ENCODE results near the gene ARMH4. TPM values are rescaled to one million over a fixed set of nuclear protein-coding genes. Genes with fewer than 3 reads are reported as not detected.
"Not testable (repeated sequence)": the region's sequence is repeated elsewhere in the genome, so short reads cannot be mapped to it uniquely, and the experiment has no call there.

Gene ARMH4
- total RNA-seq, 1 donor from 2014 or later = 54.2 TPM

DNA sequence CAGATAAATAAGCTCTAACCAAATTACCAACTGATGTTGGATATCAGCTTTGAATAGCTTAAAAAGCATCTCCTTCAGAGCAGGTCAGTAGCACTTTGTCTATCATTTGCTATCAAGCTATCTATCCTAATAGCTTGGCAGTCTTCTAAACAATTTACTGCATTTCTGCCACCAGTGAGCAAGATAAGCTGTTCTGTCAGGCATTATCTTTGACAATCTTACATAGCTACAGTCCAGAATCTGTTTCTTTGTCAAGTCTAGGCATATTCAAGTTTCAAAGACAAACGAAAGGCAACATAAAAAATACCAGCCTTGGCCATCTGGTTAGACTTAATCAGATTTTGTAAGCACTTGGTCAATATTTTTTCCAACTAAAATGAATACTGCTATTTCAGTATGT, 5.6 kb downstream of the ARMH4 start:
- FAIRE-seq (no peak), DNase-seq (ENCODE audit: low spot score in 2 of 2) (no peak)

DNA sequence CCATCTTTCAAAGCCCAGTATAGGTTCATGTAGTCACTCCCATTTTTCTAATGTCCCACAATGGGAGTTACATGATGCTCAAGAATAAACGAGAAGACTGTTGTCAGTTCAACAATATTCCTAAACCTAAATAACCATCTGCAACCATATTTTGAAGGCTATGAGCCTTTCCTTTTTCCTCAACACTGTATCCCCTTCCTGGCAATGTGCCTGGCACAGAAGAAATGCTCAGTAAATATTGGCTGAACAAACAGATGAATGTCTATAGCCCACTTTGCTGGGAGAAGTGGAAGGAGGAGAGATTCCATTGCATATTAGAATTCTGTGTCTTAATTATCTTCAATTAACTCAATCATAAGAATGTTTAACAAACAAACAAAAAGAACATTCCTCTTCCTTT, 6.1 kb downstream of the ARMH4 start:
- FAIRE-seq (no peak), DNase-seq (ENCODE audit: low spot score in 2 of 2) (no peak)

DNA sequence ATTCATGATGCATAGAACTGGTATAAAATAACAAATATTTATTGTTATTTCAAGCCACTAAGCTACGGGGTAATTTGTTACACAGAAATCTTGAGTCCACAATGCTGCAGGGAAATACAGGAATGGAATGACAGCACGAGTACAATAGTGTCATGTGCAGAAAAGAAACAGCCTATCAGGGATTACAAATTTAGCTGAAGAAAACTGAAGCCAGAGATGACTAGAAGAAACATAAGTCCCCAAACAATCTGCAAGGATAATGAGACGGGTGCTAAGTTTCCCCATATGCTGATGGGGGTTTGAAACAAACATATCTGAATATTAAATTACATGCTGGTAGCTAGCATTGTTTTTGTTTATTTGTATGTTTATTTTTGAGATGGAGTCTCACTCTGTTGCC, 8.9 kb downstream of the ARMH4 start:
- DNase-seq (ENCODE audit: low spot score in 2 of 2) (no peak), FAIRE-seq (no peak)

DNA sequence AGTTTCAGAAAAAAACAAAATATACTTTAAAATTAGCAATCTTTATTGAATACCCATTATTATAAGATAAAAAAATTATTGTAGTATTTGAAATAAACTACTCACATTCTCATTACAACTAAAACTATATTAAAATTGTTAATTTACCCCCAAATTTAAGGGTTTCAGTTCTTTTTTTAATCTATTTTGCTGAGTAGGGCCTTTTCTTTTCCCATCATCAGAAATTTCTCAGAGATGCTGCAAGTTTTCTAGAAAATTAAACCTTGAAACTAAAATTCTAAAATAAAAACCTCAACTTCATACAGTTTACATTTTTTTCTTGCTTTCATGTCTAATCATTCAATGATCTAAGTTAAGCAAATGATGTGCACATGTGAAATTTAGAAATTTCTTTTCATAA, 10.1 kb downstream of the ARMH4 start:
- FAIRE-seq (no peak), DNase-seq (ENCODE audit: low spot score in 2 of 2) (no peak)

DNA sequence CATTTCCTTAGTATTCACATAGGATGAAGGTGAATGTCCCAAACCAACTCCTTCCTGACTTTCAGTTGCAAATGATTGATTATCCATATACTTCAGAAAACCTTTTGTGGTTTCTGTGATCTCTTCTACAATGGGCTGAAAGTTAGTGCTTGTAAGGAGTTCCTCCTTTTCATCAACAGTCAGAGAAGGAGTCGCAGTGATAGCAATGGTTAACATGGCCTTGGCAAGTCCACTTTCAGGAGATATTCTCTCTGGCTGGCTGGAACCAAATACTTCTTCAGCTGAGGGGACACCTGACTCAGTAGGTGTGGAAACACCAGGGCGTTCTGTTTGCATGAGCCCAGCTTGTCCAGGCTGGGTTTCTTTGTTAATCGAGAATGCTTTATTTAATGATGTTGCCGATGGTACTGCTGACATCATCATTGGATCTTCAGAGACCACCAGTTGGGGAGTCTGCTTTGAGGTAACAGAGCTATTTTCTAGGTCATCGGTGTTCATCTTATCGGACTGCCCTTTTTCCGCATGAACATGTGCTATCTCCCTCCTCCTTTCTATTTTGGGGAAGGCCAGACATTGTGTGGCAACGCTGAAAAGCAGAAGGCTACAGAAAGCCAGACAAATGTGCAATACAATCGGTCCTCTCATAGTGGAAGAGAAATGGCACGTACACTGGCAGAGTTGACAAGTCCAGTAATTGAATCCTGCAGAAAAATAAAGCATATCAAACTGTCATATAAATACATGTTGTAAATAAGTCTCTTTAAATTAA, 13.1 kb downstream of the ARMH4 start:
- FAIRE-seq (no peak), DNase-seq (ENCODE audit: low spot score in 2 of 2) (no peak)

DNA sequence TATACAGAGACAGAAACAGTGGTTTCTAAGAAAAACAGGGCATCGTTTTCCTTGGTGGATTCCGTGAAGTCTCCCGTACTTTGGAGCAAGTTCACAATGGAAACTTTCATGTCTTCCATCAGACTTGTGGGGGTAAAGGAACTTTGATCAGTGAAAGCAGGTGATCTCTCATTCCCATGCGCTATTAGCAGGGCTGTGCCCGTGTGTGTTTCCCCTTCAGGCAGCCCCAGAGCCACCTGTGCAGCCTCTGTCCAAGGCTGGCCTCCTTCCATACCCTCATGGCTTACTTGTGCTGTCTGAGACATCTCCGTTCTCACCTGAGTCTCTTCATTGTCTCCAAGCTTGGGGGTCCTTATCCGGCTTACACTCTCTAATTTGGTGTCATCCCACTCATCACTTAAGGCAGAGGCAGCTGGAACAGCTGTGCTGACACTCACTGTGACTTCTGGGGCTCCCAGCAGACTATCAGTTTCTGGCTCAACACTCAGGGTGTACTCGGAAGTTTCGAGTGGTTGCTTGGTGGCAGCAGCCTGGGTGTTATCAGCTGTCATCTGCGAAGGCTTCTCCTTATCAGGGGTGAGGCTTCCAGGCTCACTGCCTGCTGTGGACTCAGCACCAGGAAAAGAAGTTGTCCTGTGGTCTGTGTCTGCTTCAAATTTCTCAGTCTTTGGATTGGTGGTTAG, 13.8 kb downstream of the ARMH4 start:
- no peak for FAIRE-seq

DNA sequence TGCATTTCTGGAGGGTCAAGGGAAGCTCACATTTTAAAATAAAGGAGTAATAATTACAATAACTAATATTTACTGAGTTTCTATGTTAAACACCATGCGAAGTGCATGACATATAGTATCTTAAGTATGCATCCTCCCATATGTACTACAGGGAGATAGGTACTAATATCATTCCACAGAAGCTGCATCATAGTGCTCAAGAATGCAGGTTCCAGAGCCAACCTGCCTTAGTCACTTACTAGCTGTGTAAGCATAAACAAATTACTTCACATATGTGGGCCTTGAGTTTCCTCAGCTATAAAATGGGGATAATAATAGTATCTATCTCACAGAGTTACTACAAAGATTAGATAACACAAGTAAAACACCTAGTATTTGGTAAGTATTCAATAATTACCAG, 18.3 kb downstream of the ARMH4 start:
- no peak for FAIRE-seq
- DNase-seq (ENCODE audit: low spot score in 2 of 2) = no peak

More for the DNA sequence above, 13.8 kb downstream of the ARMH4 start:
- DNase-seq (ENCODE audit: low spot score in 2 of 2) = no peak

DNA sequence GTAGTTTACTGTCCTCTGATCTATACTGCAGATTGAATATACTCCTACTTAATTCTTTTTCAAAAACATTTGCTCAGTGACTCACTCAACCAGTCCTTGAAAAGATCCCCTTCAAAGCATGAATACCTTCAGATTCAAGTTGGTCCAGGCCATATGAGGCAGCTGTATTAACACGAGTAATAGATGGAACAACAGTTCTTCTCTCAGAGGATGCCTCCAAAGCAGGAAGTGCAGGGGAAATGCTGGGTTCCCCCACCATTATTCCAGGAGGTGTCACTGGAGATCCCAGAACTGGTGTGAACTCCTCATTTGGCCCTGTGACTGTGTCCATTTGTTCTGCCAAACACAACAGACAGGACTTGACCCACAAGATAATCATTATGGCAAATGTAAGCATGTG, 20.6 kb downstream of the ARMH4 start:
- DNase-seq (ENCODE audit: low spot score in 2 of 2) (no peak), FAIRE-seq (no peak)

DNA sequence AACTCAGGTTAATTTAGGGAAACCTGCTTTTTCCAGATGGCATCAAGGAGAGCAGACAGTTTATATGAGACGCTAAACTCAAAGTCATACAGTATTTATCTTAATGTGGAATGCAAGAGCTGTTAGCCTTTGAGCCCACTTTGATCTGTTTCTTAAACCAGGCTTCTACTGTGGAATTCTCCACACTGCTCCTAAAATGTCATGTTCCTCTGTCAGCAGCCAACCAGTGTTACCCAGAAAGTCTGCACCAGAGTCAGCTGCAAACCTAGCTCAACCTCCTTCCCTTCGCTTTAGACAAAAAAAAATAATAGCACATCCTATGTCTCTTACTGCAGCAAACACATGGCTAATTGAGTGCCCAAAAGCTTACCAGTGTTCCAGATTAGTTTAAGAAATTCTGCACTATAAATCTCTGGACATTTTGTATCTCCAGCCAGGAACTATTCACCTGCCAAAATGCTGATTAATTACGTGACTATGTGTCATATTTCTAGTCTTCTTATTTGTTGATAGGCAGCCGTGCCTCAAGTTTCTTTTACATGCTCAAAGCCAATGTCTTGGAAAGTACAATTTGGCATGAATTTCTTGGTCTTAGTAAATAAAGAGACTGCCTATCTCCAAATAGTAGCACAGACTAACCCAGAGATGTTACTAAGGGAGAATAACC, 21.8 kb downstream of the ARMH4 start:
- no peak for DNase-seq (ENCODE audit: low spot score in 2 of 2)
- FAIRE-seq = no peak

DNA sequence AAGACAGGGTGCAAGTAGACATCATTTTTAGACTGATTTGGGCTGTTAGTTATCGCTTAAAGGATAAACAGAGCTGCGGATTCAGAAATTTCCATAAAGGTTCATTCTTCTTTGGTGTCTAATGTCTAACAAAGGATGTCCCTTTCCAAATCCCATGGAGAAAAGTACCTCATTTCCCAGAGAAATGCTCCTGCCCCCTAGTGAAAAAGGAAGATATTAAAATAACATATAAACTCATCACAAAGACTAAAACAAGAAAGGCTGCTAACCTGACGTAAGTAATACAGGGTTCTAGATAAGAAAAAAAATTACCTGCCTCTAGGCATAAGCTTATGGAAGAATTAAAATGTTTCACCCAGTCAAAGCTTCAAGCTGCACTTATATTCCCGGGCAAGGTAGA, 22.8 kb downstream of the ARMH4 start:
- DNase-seq (ENCODE audit: low spot score in 2 of 2) (no peak), FAIRE-seq (no peak)

DNA sequence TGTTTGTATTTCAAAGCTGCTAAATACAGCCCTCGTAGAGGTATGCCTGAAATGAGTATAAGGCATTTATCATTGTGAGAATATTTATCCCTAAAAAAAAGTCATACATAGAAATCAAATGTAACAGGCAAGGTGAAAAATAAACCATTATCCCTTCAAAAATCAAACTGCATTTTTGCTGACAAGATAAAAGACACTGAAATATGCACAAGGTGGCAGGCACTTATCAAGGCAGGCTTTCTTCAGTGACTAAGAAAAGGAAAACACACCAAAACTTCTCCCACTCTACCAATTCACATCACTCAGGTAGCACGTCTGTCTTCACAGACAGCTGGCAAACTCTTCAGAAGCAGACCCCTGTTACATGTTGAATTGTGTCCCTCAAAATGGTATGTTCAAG, 23.6 kb downstream of the ARMH4 start:
- FAIRE-seq (no peak), DNase-seq (ENCODE audit: low spot score in 2 of 2) (no peak)

DNA sequence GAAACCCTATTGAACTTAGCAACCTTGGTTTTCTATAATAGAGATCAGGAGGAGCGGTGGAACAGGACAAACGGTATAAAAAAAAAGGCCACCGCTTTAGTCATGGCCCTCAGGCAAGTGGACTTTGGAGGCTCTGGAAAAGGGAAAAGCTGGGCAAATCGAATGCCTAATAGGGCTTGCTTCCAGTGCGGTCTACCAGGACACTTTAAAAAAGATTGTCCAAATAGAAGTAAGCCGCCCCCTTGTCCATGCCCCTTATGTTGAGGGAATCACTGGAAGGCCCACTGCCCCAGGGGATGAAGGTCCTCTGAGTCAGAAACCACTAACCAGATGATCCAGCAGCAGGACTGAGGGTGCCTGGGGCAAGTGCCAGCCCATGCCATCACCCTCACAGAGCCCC, 29.5 kb downstream of the ARMH4 start:
- FAIRE-seq = not testable (repeated sequence)

DNA sequence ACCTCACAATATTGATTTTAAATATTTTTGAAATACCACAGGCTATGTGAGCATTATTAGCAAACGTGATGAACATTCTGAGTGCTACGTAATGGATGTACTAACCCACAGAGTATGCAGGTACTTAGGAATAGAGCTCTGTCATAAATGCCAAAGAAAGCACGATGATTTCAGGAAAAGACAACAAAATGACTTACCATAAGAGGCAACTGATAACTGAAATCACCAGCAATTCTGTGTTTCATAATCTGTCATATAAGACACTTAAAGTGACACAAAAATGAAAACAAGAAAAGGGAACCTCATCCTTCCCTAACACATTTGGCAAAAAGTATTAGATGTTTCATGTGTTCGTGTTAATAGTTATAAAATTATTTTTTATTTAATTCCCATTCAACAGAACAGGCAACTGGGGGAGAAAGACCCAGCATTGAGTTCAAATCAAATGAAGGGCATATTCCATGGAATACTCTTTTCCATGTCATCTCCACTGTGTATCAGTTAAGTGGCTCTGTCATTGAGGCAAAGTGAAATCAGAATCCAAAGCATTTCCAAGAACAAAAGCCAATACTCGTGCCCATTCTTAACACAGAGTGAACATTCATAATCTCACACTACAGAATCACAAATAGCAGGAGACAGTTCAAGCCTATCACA, 30.4 kb downstream of the ARMH4 start:
- FAIRE-seq = no peak
- DNase-seq (ENCODE audit: low spot score in 2 of 2) = no peak

More for the DNA sequence above, 29.5 kb downstream of the ARMH4 start:
- not testable (repeated sequence) for DNase-seq (ENCODE audit: low spot score in 2 of 2)

DNA sequence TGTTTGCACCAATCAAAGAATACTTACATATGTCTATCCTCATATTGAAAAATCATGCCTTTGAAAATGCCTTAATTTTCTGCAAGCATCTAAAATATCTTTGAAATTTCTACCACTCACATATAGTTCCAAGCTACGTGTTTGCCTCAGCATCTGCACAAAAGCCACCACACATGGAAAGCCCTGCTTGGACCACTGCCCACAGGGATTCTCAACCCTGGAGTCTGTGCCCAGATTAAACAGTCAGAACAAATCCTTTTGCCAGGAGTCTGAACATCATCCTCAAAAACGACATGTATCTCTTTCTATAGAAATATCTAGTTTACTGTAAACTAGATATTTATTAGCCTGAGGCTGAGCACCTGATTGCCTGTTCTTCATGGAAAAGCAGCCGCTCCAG, 32.6 kb downstream of the ARMH4 start:
- FAIRE-seq (no peak), DNase-seq (ENCODE audit: low spot score in 2 of 2) (no peak)

DNA sequence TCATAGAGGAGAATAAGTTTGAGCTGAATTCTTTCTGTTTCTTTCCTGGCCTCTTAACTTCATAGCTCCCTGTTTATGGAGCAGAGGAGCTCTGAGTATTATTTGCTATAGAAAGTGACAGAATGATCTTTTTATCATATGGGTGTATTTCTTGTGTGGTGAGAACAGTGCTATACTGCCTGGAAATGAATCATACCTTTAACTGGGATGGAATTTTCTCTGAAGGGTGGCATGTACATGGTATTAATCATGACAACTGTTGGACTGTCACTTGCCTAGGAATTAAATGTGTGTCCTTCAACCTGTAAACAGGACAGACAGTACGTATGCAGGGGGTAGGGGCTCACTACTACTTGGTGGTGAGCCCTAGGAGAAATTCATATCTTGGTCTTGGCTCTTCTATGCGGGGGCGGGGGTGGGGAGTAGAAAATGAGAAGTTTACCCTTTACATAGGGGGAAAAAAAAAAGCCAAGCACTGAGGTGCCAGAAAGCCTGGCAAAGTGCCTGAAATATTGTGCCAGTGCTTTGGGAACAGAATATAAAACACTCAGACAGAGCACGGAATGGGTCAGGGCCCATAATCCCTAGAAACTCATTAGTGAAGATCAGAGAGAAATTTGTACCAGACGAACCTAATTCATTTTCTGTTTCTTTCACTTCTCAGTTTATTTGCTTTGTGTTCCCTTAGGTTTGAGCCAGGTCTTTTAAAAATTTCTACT, 33.8 kb downstream of the ARMH4 start:
- no peak for DNase-seq (ENCODE audit: low spot score in 2 of 2)
- FAIRE-seq = no peak

DNA sequence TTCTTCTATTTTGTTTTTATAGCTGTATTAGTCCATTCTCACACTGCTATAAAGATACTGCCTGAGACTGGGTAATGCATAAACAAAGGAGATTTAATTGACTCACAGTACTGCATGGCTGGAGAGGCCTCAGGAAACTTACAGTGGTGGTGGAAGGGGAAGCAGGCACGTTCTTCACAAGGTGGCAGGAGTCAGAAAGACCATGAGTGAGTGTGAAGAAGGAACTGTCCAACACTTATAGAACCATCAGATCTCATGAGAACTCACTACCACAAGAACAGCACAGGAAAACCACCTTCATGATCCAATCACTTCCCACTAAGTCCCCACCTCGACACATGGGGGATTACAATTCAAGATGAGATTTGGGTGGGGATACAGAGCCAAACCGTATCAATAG, 42.3 kb downstream of the ARMH4 start:
- no peak for DNase-seq (ENCODE audit: low spot score in 2 of 2)
- no peak for FAIRE-seq

DNA sequence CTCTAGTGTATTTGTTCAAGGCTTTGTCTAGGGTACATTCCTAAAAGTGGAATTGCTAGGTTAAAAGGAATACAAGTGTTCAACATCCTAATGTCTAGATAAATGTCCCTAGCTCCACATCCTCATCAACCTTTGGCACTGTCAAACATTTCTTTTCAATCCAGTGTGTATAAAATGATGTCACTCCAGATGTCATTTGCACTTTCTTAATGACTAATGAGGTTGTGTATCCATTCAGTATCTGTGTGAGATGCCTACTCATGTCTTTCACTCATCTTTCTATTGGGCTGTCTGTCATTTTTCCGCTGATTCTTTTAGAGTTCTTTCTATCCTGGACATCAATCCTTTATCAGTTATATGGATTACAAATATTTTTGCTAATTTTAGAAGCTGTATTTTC, 43.3 kb downstream of the ARMH4 start:
- no peak for DNase-seq (ENCODE audit: low spot score in 2 of 2)

DNA sequence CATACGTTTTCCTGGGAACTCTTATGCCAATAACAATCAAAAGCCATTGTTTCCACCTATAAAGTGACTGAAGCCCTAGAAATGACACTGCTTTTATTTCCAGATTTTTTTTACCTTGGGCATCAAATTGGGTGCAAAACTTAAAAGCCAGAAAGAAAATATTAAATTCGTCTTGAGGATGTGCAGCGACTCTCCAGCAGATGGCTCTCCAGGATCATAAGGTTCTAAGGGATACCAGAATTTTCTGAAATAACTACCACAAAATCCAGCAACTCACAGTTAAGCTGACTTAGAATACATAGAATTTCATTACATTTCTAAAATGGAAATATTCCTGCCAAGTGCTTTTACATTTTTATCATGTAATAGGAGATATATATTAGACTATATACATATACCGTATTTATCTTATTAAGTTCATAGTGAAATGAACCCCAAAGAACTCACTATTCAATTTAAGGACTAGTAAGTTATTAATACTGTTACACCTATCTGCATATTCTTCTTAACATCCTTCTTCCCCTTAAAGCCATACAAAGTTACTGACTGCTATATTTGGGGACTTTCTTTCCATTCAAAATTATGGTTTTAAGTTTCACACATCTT, 44.0 kb downstream of the ARMH4 start:
- peak; percentile 95 for FAIRE-seq
- DNase-seq (ENCODE audit: low spot score in 2 of 2) = peak; percentile 46 to 56

More for the DNA sequence above, 43.3 kb downstream of the ARMH4 start:
- FAIRE-seq = no peak

DNA sequence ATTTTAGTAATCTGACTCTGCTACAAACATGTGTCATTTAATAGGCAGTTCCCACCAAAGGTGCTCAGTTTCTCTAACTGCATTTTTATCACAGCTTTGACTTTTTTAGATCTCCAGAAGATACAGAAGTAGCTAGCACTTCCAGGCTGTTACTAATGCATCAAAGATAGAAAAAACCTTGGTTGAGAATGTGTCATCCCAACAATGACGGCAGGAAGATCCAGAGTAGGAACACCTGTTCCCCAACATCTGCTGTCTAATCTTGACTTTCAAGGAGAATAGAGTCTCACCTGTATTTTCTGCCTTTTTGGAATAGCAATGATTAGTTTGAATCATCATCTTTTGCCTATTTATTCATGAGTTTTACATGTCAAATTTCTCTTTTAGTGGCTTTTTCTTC, 45.0 kb downstream of the ARMH4 start:
- DNase-seq (ENCODE audit: low spot score in 2 of 2) (no peak), FAIRE-seq (no peak)

DNA sequence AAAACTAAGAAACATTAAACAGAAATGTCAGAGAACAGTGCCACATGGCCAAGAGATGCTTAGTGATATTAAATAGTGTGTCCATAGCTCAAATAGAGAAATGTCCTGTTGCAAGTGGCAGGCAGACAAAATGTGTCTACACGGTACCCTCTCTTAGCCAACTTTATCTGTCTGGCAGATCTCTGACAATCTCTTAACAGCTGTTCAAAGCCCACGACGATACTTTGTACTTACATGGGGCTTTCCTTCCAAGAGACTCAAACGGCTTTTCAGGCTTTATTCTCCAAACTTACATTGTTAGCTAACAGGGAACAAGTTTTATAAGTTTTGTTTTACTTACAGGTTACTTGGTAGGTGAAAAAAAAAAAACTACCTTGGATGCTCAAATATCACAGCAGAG, 45.6 kb downstream of the ARMH4 start:
- no peak for FAIRE-seq
- no peak for DNase-seq (ENCODE audit: low spot score in 2 of 2)

Measured in frontal cortex (tissue), 4 donors.